ENCODE measurements around the gene TBL3. TPM values are rescaled to one million over a fixed set of nuclear protein-coding genes. Genes with fewer than 3 reads are reported as not detected.

Gene TBL3
- total and polyA plus RNA-seq, 9 of the 15 experiments (the other 6 are each of a cell fraction or from before 2014, with no cell fraction given) = 0.97 to 117 (median 24.5) TPM

- intact Hi-C loops (cut with micrococcal nuclease) = loop anchor here (2.0 kb wide), 1 partner anchor 22 kb away; the partner anchor contains the start of gene RPS2
- peak; percentile 88 for FAIRE-seq
- TF ChIP-seq ZNF253 (CRISPR knock-in tag; conservative IDR thresholded peaks at IDR 0.05) = no peak
- peak; percentile 80 for TF ChIP-seq POLR2A (conservative IDR thresholded peaks at IDR 0.05)
- TF ChIP-seq MEIS2 (IDR thresholded peaks at IDR 0.05; ENCODE audit: partially characterized antibody) = no peak
- TF ChIP-seq HSF4 (CRISPR knock-in tag; IDR thresholded peaks at IDR 0.05; ENCODE audit: borderline replicate concordance) = no peak
- TF ChIP-seq OTX1 (CRISPR knock-in tag; IDR thresholded peaks at IDR 0.05) = no peak
- no peak for TF ChIP-seq CBFA2T2 (conservative IDR thresholded peaks at IDR 0.05)
- TF ChIP-seq THAP7 (CRISPR knock-in tag; IDR thresholded peaks at IDR 0.05) = no peak
- TF ChIP-seq ZNF740 (CRISPR knock-in tag; IDR thresholded peaks at IDR 0.05) = no peak
- TF ChIP-seq ZNF740 (tag; IDR thresholded peaks at IDR 0.05) = no peak
- no peak for TF ChIP-seq ZNF766 (CRISPR knock-in tag; conservative IDR thresholded peaks at IDR 0.05)
- no peak for TF ChIP-seq RBM15 (IDR thresholded peaks at IDR 0.05; ENCODE audit: insufficient read depth, low read length)
- TF ChIP-seq ZNF589 (CRISPR knock-in tag; IDR thresholded peaks at IDR 0.05; ENCODE audit: low read depth) = no peak
- TF ChIP-seq CHD4 (IDR thresholded peaks at IDR 0.05; ENCODE audit: insufficient read depth, insufficient replicate concordance, low read depth, low read length, poor library complexity, severe bottlenecking) = peak; percentile 22
- TF ChIP-seq ZFP1 (CRISPR knock-in tag; IDR thresholded peaks at IDR 0.05) = no peak
- TF ChIP-seq RFX7 (CRISPR knock-in tag; IDR thresholded peaks at IDR 0.05) = no peak
- TF ChIP-seq EP300 (IDR thresholded peaks at IDR 0.05; ENCODE audit: low read length) = no peak
- peak; percentile 90 for TF ChIP-seq RBFOX2 (IDR thresholded peaks at IDR 0.05; ENCODE audit: low read depth, low read length)
Observed at GRCh38 chr16:1942810-1943726, 28.8 kb upstream of the TBL3 start, which contains the start of gene MSRB1. Gene MSRB1, minus strand, starts transcription at chr16:1943199. Its CDS starts 43 bp downstream, at chr16:1943156.

More at GRCh38 chr16:1942810-1943726, 28.8 kb upstream of the TBL3 start, which contains the start of gene MSRB1:
- peaks cover 8% of the 10 kb centered on the region for H3K9me1 ChIP-seq (ENCODE audit: control insufficient read depth, insufficient read depth, low read length)
- H3K9ac ChIP-seq (ENCODE audit: insufficient read depth in 1 of 2, low read depth in 2 of 2, low read length in 2 of 2) = peak within 1 kb of the TSS; percentile 63 to 91
- H3K27me3 ChIP-seq (ENCODE audit: control insufficient read depth in 2 of 2, insufficient read depth in 2 of 2, low read length in 2 of 2) = no peaks in the 10 kb centered on the region
- peak within 1 kb of the TSS; percentile 51 for H3K27ac ChIP-seq (ENCODE audit: extremely low read depth, low read depth, low read length)
- peak within 1 kb of the TSS; percentile 84 for H3K4me2 ChIP-seq (ENCODE audit: insufficient read depth, low read length)
- peaks cover 20% of the 10 kb centered on the region for H3K79me2 ChIP-seq (ENCODE audit: control insufficient read depth, insufficient read depth, low read length)
- CTCF ChIA-PET (ENCODE audit: low intra/inter-chr PET ratio) = interaction anchor here (0.7 kb wide), 1 partner anchor 130 kb away, joined by 5 read pairs; no protein-coding TSS in a partner anchor
- peak within 1 kb of the TSS; percentile 91 for H2AFZ ChIP-seq (ENCODE audit: low read depth, low read length)
- in situ Hi-C loops (cut with MboI) = no loop called here
- BruUV-seq (replicated peaks) = no TSS peak
- peaks cover 29 to 76% of the 10 kb centered on the region in 2 experiments for H3K4me1 ChIP-seq (replicated peaks in 1 of 2; ENCODE audit: control insufficient read depth in 2 of 2, insufficient read depth in 2 of 2, low read length in 2 of 2)
- ATAC-seq = peak; percentile 95
- peak within 1 kb of the TSS; percentile 78 for H3K4me3 ChIP-seq
- WGBS (ENCODE audit: insufficient coverage, low coverage, missing lambda C conversion rate) = 2% methylated on average over 33 of the region's 77 CpGs
- POLR2A ChIA-PET = interaction anchor here (0.6 to 2.3 kb wide), 11 partner anchors 10 to 212 kb away, joined by 3 to 28 read pairs (median 4); partner anchors contain the start of genes EME2, MRPS34, RPS2 and TRAF7
- peaks cover 7% of the 10 kb centered on the region for H4K20me1 ChIP-seq (replicated peaks; ENCODE audit: control insufficient read depth, insufficient read depth, low read length)
- DNase-seq (ENCODE audit: extremely low read depth in 1 of 4, low spot score in 3 of 4) = peak; percentile 99 to 100 (median 100)
- H3K36me3 ChIP-seq (ENCODE audit: control insufficient read depth, insufficient read depth, low read length) = peaks cover 28% of the 10 kb centered on the region; the same call in 2 of the 3 replicates
- H3K9me3 ChIP-seq (replicated peaks; ENCODE audit: control insufficient read depth, insufficient read depth, low read depth, low read length) = no peaks in the 10 kb centered on the region
